Spinal cord (tissue), 10 donors: ENCODE measurements around the gene PAX8. TPM values are rescaled to one million over a fixed set of nuclear protein-coding genes. Genes with fewer than 3 reads are reported as not detected.

ENCODE experiments used
- DNase-seq, 6 donors: peaks; one replicate each; pipeline versions ENCODE4 v3.0.0 to v3.0.0-alpha.2; 2013 to 2015; ENCODE audit warnings: low spot score in 6 of 6, low read depth in 4 of 6
- H3K27ac ChIP-seq: one replicate; pipeline ENCODE4 v1.5.1; 2013; ENCODE audit warnings: low read depth, low read length, control low read depth
- H3K27me3 ChIP-seq: one replicate; pipeline ENCODE4 v1.6.1; 2013; ENCODE audit warnings: low read length; ENCODE audit not compliant: control insufficient read depth, insufficient read depth
- H3K36me3 ChIP-seq: one replicate; pipeline ENCODE4 v1.6.1; 2013; ENCODE audit warnings: low read length; ENCODE audit not compliant: control insufficient read depth, insufficient read depth
- H3K4me1 ChIP-seq: one replicate; pipeline ENCODE4 v1.6.1; 2013; ENCODE audit warnings: low read length; ENCODE audit not compliant: control insufficient read depth, insufficient read depth
- H3K4me3 ChIP-seq: one replicate; pipeline ENCODE4 v1.5.1; 2013; ENCODE audit warnings: low read depth, low read length, control low read depth
- H3K9me3 ChIP-seq: one replicate; pipeline ENCODE4 v1.6.1; 2013; ENCODE audit warnings: low read length; ENCODE audit not compliant: control insufficient read depth, insufficient read depth
- WGBS: methylation state at CpG from one replicate; pipeline ENCODE4 v1.1.5; 2013; ENCODE audit warnings: missing lambda C conversion rate; ENCODE audit not compliant: insufficient coverage; 5-methylcytosine and 5-hydroxymethylcytosine counted together
- polyA plus RNA-seq, 2 donors: library from polyadenylated mRNA; unstranded; fragments of 120-200 nt; gene quantifications; one replicate each; pipeline ENCODE4 v1.2.1, GENCODE V29; 2013; ENCODE audit not compliant: insufficient read length in 2 of 2
- total RNA-seq, 2 donors: library from RNA; depleted of rRNA in 1 of 2; stranded (reverse); fragments of 120-200 nt in 1 of 2; fragments of >200 nt in 1 of 2; gene quantifications; one replicate each; pipeline versions ENCODE4 v1.2.3 to v1.2.4, GENCODE V29; 2013 to 2014
- donor health status: healthy.

PAX8 gene
- total and polyA plus RNA-seq, 4 donors, result 3.7 to 42.7 (median 16.1) TPM

GRCh38 chr2:113257516-113258264 lies 21.0 kb downstream of the PAX8 start:
- H3K4me3 ChIP-seq, result no peak overlapping the region
- no peaks in the 10 kb centered on the region for H3K9me3 ChIP-seq
- no peak overlapping the region for H3K27ac ChIP-seq
- H3K36me3 ChIP-seq, result no peaks in the 10 kb centered on the region
- no peak for DNase-seq
- 87% methylated on average over 5 of the region's 7 CpGs for WGBS
- no peaks in the 10 kb centered on the region for H3K27me3 ChIP-seq
- H3K4me1 ChIP-seq, result peaks cover 3% of the 10 kb centered on the region

GRCh38 chr2:113255140-113256070 lies 23.3 kb downstream of the PAX8 start:
- Histone ChIP-seq H3K4me3 (no peak overlapping the region), H3K36me3 (no peaks in the 10 kb centered on the region), H3K4me1 (peaks cover 3% of the 10 kb centered on the region), H3K27me3 (no peaks in the 10 kb centered on the region), H3K9me3 (no peaks in the 10 kb centered on the region), H3K27ac (no peak overlapping the region)
- whole genome bisulfite sequencing, result 53% methylated on average over 3 of the region's 4 CpGs
- peak in 1 of 6 donors; percentile 20 for DNase-seq

GRCh38 chr2:113253453-113253852 lies 25.3 kb downstream of the PAX8 start:
- H3K27me3 ChIP-seq, result no peaks in the 10 kb centered on the region
- DNase-seq, result no peak
- no peak overlapping the region for H3K27ac ChIP-seq
- 90% methylated on average over 2 of the region's 4 CpGs for WGBS
- H3K4me1 ChIP-seq, result no peaks in the 10 kb centered on the region
- H3K4me3 ChIP-seq, result no peak overlapping the region
- no peaks in the 10 kb centered on the region for H3K9me3 ChIP-seq
- H3K36me3 ChIP-seq, result no peaks in the 10 kb centered on the region

GRCh38 chr2:113252047-113252590 lies 26.6 kb downstream of the PAX8 start:
- 65% methylated on average over 2 of the region's 3 CpGs for WGBS
- no peak for DNase-seq

GRCh38 chr2:113251118-113251517 lies 27.6 kb downstream of the PAX8 start:
- H3K9me3 ChIP-seq, result no peaks in the 10 kb centered on the region
- no peak overlapping the region for H3K4me3 ChIP-seq
- no peak for DNase-seq
- no peaks in the 10 kb centered on the region for H3K4me1 ChIP-seq
- H3K27me3 ChIP-seq, result no peaks in the 10 kb centered on the region
- no peak overlapping the region for H3K27ac ChIP-seq
- H3K36me3 ChIP-seq, result peaks cover 4% of the 10 kb centered on the region
- WGBS, result 90% methylated on average over 7 of the region's 7 CpGs

More at GRCh38 chr2:113252047-113252590, 26.6 kb downstream of the PAX8 start:
- H3K4me3 ChIP-seq, result no peak overlapping the region
- no peaks in the 10 kb centered on the region for H3K36me3 ChIP-seq
- no peaks in the 10 kb centered on the region for H3K9me3 ChIP-seq
- H3K27ac ChIP-seq, result no peak overlapping the region
- no peaks in the 10 kb centered on the region for H3K4me1 ChIP-seq
- H3K27me3 ChIP-seq, result no peaks in the 10 kb centered on the region

- H3K27me3 ChIP-seq, result no peaks in the 10 kb centered on the region
- H3K4me3 ChIP-seq, result no peak overlapping the region
- peak in 4 of 6 donors; percentile 48 to 91 (median 72) for DNase-seq
- H3K27ac ChIP-seq, result no peak overlapping the region
- no peaks in the 10 kb centered on the region for H3K4me1 ChIP-seq
- H3K9me3 ChIP-seq, result no peaks in the 10 kb centered on the region
- peaks cover 4% of the 10 kb centered on the region for H3K36me3 ChIP-seq
- 28% methylated on average over 3 of the region's 10 CpGs for WGBS
These were observed 29.5 kb downstream of the PAX8 start for GRCh38 chr2:113248997-113249770.

GRCh38 chr2:113246606-113247005 lies 32.1 kb downstream of the PAX8 start:
- no peak overlapping the region for H3K4me3 ChIP-seq
- WGBS, result 91% methylated on average over 14 of the region's 14 CpGs
- H3K27ac ChIP-seq, result no peak overlapping the region
- no peaks in the 10 kb centered on the region for H3K9me3 ChIP-seq
- H3K27me3 ChIP-seq, result no peaks in the 10 kb centered on the region
- H3K4me1 ChIP-seq, result peaks cover 7% of the 10 kb centered on the region
- DNase-seq, result no peak
- peaks cover 8% of the 10 kb centered on the region for H3K36me3 ChIP-seq

- Histone ChIP-seq H3K9me3 (no peaks in the 10 kb centered on the region), H3K27me3 (no peaks in the 10 kb centered on the region), H3K36me3 (peaks cover 8% of the 10 kb centered on the region), H3K4me1 (peaks cover 18% of the 10 kb centered on the region), H3K27ac (no peak overlapping the region), H3K4me3 (no peak overlapping the region)
- WGBS, result 77% methylated on average over 3 of the region's 3 CpGs
- DNase-seq, result no peak
These were observed 33.4 kb downstream of the PAX8 start for GRCh38 chr2:113245276-113245711.

GRCh38 chr2:113242327-113242726 lies 36.4 kb downstream of the PAX8 start:
- H3K36me3 ChIP-seq, result peaks cover 8% of the 10 kb centered on the region
- no peaks in the 10 kb centered on the region for H3K9me3 ChIP-seq
- no peak overlapping the region for H3K27ac ChIP-seq
- no peak overlapping the region for H3K4me3 ChIP-seq
- no peaks in the 10 kb centered on the region for H3K27me3 ChIP-seq
- peaks cover 30% of the 10 kb centered on the region for H3K4me1 ChIP-seq
- WGBS, result 98% methylated on average over 5 of the region's 6 CpGs
- no peak for DNase-seq
